NK-92 (cell line): ENCODE data around the gene EXOC1.
A peak's percentile ranks its signal among the peaks of the same experiment; 100 is the strongest.

Experiments
- DNase-seq: peaks from one replicate; lab custom pipeline; 2025; ENCODE audit not compliant: unreplicated experiment; lab: John Stamatoyannopoulos, UW

EXOC1 gene

DNA sequence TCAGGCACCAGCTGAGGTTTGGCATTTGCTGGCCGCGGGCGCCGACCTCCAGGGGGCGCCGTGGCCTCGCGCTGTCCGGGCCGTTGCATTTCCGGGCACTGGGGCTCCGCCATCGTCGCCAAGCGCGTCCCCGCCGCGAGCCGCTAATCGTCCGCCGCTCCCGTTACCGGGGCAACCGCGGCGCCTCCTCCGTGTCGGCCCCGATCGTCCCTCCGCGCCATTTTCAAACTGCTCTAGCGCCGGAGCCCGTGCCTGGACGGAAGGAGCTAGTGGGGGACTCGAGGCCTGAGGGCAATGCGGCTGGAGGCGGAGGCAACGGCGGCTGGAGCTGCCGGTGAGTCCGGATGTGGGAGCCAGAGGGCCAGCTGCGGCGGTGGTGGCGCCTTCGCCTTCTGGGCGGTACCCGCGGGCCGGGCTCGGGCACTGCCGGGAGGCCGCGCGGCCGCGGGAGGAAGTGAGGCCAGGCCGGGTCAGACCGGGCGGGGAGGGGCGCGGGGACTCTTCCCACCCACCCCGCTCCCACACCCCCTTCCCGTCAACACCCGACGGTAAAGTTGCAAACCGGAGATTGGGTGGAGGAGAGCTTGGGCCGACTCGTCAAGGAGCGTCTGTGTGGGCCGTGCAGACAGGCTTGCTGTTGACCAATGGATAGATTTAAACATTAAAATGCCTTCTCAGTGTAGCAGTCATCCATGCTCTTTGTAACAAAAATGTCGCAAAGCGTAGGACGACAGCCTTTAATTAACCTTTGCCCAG lies 95.5 kb downstream of the EXOC1 start, which contains the start of gene CEP135:
TSS of gene CEP135 (plus strand) at position 220 of the 756 bp plus-strand sequence. CDS start 3,186 bp downstream, outside the sequence.
- DNase-seq, result peak; percentile 11

GRCh38 chr4:55949482-55949802 lies 96.0 kb downstream of the EXOC1 start:
- DNase-seq, result no peak

DNA sequence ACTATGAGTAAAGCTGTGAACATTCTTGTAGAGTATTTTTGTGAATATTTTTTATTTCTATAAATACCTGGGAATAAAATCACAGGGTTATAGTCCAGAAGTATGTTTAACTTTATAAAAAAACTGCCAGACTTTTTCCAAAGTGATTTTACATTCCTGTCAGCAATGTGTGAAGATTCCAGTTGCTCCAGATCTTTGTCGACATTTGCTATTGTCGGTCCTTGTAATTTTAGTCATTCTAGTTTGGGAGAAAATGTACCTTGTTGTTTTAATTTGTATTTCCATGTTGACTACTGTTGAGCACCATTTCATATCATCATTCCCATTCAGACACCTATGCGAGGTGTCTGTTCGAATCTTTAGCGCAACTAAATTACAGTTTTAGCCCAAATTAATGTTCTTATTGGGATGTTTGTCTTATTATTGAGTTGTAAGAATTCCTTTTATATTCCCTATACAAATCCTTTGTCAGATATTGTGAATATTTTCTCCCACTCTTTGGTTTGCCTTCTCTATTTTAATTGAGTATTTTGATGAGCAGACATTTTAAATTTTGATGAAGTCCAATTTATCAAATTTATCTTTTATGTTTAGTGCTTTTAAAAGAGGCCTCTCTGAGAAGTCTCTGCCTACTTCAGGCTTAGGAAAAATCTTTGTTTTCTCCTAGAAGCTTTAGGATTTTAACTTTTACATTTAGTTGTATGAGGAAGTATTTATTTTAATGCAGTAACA lies 97.9 kb downstream of the EXOC1 start:
- no peak for DNase-seq
